WTC11 (cell line): ENCODE results near the gene LACTBL1. TPM values are rescaled to one million over a fixed set of nuclear protein-coding genes. Genes with fewer than 3 reads are reported as not detected.

Experiments used
- ATAC-seq: fragments of 200-7000 bp; cut with Tn5 transposase; 2 replicates; pipeline ENCODE4 v1.10.0; 2021; ENCODE audit warnings: mild to moderate bottlenecking, moderate library complexity
- CTCF ChIA-PET: fragments of 300-600 bp; sonication (Branson Sonifier 250); formaldehyde crosslinking; loops from one replicate; lab custom pipeline; 2021; ENCODE audit warnings: antibody characterized with exemption; lab: Charles Lee
- POLR2A ChIA-PET: fragments of 350-600 bp; sonication (Branson Sonifier 250); formaldehyde crosslinking; loops from one replicate; lab custom pipeline; 2021; ENCODE audit warnings: antibody characterized with exemption; lab: Charles Lee
- DNase-seq: peaks from one replicate; pipeline ENCODE4 v3.0.0; 2021; ENCODE audit warnings: low spot score
- H3K27ac Mint-ChIP-seq: 2 replicates; pipeline ENCODE4 v1.8.0; 2021; ENCODE audit warnings: mixed read lengths
- H3K27me3 Mint-ChIP-seq: 2 replicates; pipeline ENCODE4 v1.8.0; 2021; ENCODE audit warnings: low read depth, mild to moderate bottlenecking, moderate library complexity, mixed read lengths
- H3K36me3 Mint-ChIP-seq: 2 replicates; pipeline ENCODE4 v1.8.0; 2021; ENCODE audit warnings: mixed read lengths
- H3K4me1 Mint-ChIP-seq: 2 replicates; pipeline ENCODE4 v1.8.0; 2022; ENCODE audit warnings: mixed read lengths
- H3K4me3 Mint-ChIP-seq: 2 replicates; pipeline ENCODE4 v1.8.0; 2021; ENCODE audit warnings: mild to moderate bottlenecking, moderate library complexity, mixed read lengths
- H3K9me3 Mint-ChIP-seq: 2 replicates; pipeline ENCODE4 v1.8.0; 2021; ENCODE audit warnings: mixed read lengths
- CREB1 ChIP-seq: sonication (generic); formaldehyde crosslinking; IDR thresholded peaks from 2 replicates; pipeline ENCODE4 v1.8.0; 2023; ENCODE audit warnings: mild to moderate bottlenecking, missing genetic modification reagents
- CREM ChIP-seq: sonication (generic); formaldehyde crosslinking; IDR thresholded peaks from 2 replicates; pipeline ENCODE4 v1.8.1; 2022; ENCODE audit warnings: mild to moderate bottlenecking, missing genetic modification reagents, moderate library complexity
- GABPB1 ChIP-seq: sonication (generic); formaldehyde crosslinking; IDR thresholded peaks from 2 replicates; pipeline ENCODE4 v1.8.1; 2023; ENCODE audit warnings: mild to moderate bottlenecking, missing genetic modification reagents
- GTF2I ChIP-seq: fragments of 250-450 bp; sonication (Bioruptor Pico); conservative IDR thresholded peaks from 2 replicates; pipeline ENCODE4 v1.4.0; 2021; ENCODE audit warnings: mild to moderate bottlenecking
- KAT7 ChIP-seq: sonication (generic); formaldehyde crosslinking; IDR thresholded peaks from 2 replicates; pipeline ENCODE4 v1.8.1; 2023; ENCODE audit warnings: missing genetic modification reagents, mild to moderate bottlenecking, borderline replicate concordance
- MYBL2 ChIP-seq: sonication (generic); formaldehyde crosslinking; IDR thresholded peaks from 2 replicates; pipeline ENCODE4 v1.8.1; 2023; ENCODE audit warnings: mild to moderate bottlenecking, moderate library complexity, missing genetic modification reagents
- NR1H2 ChIP-seq: sonication (generic); formaldehyde crosslinking; IDR thresholded peaks from 2 replicates; pipeline ENCODE4 v1.9.0; 2021; ENCODE audit warnings: mild to moderate bottlenecking, moderate library complexity, missing genetic modification reagents
- OVOL2 ChIP-seq: fragments of 250-450 bp; sonication (Bioruptor Pico); IDR thresholded peaks from 2 replicates; pipeline ENCODE4 v1.9.0; 2021; ENCODE audit warnings: mild to moderate bottlenecking, borderline replicate concordance
- TCF7 ChIP-seq: sonication (generic); formaldehyde crosslinking; IDR thresholded peaks from 2 replicates; pipeline ENCODE4 v1.8.0; 2022; ENCODE audit warnings: mild to moderate bottlenecking, low read depth, missing genetic modification reagents, moderate library complexity
- total RNA-seq: library from RNA; stranded (reverse); gene quantifications from 3 replicates; pipeline ENCODE4 v1.2.3, GENCODE V29; 2021
- TF ChIP-seq, protein P1 (sequence below): sonication (generic); formaldehyde crosslinking; IDR thresholded peaks from 2 replicates; pipeline ENCODE4 v1.8.0; 2023; ENCODE audit warnings: missing genetic modification reagents
- TF ChIP-seq, protein P2 (sequence below): sonication (generic); formaldehyde crosslinking; IDR thresholded peaks from 2 replicates; pipeline ENCODE4 v1.8.0; 2023; ENCODE audit warnings: mild to moderate bottlenecking, missing genetic modification reagents
- TF ChIP-seq, protein P3 (sequence below): sonication (generic); formaldehyde crosslinking; IDR thresholded peaks from 2 replicates; pipeline ENCODE4 v1.8.0; 2022; ENCODE audit warnings: mild to moderate bottlenecking, missing genetic modification reagents
- TF ChIP-seq, protein P4 (sequence below): sonication (generic); formaldehyde crosslinking; IDR thresholded peaks from 2 replicates; pipeline ENCODE4 v1.8.1; 2023; ENCODE audit warnings: mild to moderate bottlenecking, missing genetic modification reagents
- TF ChIP-seq, protein P5 (sequence below): sonication (generic); formaldehyde crosslinking; IDR thresholded peaks from 2 replicates; pipeline ENCODE4 v1.8.1; 2022; ENCODE audit warnings: low read depth, missing genetic modification reagents, borderline replicate concordance
- TF ChIP-seq, protein P6 (sequence below): sonication (generic); formaldehyde crosslinking; IDR thresholded peaks from 2 replicates; pipeline ENCODE4 v1.8.0; 2022; ENCODE audit warnings: mild to moderate bottlenecking, missing genetic modification reagents
- TF ChIP-seq, protein P7 (sequence below): sonication (generic); formaldehyde crosslinking; conservative IDR thresholded peaks from 2 replicates; pipeline ENCODE4 v1.8.1; 2022; ENCODE audit warnings: mild to moderate bottlenecking, missing genetic modification reagents
- TF ChIP-seq, protein P8 (sequence below): sonication (generic); formaldehyde crosslinking; conservative IDR thresholded peaks from 2 replicates; pipeline ENCODE4 v1.8.1; 2023; ENCODE audit warnings: mild to moderate bottlenecking, low read depth, missing genetic modification reagents, moderate library complexity
- TF ChIP-seq, protein P9 (sequence below): sonication (generic); formaldehyde crosslinking; IDR thresholded peaks from 2 replicates; pipeline ENCODE4 v1.8.1; 2022; ENCODE audit warnings: mild to moderate bottlenecking, missing genetic modification reagents, moderate library complexity, borderline replicate concordance

The LACTBL1 gene
- total RNA-seq, 1 experiment from 2014 or later = not detected

DNA sequence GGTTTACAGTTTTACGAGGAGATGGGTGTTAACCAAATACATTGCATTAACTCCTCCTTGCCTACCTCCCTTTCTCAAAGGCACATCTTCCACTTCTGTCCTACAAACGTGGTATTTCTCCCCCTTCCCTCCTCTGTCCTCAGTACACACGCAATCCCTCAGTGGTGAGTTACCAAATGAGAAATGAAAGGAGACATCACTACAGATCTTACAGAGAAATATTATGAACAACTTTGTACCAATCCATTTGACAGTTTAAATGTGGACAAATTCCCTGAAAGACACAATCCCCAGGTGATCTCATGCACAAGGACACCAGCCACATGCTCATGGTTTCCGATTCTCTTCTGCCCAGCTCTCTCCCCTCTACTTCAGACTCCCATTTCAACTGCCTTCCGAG, 6.4 kb downstream of the LACTBL1 start:
- Mint-ChIP-seq H3K4me1 (peaks cover 2% of the 10 kb centered on the region), H3K9me3 (peaks cover 11% of the 10 kb centered on the region), H3K36me3 (no peaks in the 10 kb centered on the region), H3K27me3 (peaks cover 17% of the 10 kb centered on the region)
- POLR2A ChIA-PET = no interaction called here
- CTCF ChIA-PET = no interaction called here
- no peak for TF ChIP-seq GTF2I
- no peak for TF ChIP-seq KAT7 (CRISPR knock-in tag)
- TF ChIP-seq, protein P1, sequence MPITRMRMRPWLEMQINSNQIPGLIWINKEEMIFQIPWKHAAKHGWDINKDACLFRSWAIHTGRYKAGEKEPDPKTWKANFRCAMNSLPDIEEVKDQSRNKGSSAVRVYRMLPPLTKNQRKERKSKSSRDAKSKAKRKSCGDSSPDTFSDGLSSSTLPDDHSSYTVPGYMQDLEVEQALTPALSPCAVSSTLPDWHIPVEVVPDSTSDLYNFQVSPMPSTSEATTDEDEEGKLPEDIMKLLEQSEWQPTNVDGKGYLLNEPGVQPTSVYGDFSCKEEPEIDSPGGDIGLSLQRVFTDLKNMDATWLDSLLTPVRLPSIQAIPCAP (CRISPR knock-in tag) = no peak
- TF ChIP-seq GABPB1 (CRISPR knock-in tag) = no peak
- TF ChIP-seq CREB1 (CRISPR knock-in tag) = no peak
- TF ChIP-seq OVOL2 = no peak
- TF ChIP-seq, protein P2, sequence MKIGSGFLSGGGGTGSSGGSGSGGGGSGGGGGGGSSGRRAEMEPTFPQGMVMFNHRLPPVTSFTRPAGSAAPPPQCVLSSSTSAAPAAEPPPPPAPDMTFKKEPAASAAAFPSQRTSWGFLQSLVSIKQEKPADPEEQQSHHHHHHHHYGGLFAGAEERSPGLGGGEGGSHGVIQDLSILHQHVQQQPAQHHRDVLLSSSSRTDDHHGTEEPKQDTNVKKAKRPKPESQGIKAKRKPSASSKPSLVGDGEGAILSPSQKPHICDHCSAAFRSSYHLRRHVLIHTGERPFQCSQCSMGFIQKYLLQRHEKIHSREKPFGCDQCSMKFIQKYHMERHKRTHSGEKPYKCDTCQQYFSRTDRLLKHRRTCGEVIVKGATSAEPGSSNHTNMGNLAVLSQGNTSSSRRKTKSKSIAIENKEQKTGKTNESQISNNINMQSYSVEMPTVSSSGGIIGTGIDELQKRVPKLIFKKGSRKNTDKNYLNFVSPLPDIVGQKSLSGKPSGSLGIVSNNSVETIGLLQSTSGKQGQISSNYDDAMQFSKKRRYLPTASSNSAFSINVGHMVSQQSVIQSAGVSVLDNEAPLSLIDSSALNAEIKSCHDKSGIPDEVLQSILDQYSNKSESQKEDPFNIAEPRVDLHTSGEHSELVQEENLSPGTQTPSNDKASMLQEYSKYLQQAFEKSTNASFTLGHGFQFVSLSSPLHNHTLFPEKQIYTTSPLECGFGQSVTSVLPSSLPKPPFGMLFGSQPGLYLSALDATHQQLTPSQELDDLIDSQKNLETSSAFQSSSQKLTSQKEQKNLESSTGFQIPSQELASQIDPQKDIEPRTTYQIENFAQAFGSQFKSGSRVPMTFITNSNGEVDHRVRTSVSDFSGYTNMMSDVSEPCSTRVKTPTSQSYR (CRISPR knock-in tag) = no peak
- TF ChIP-seq, protein P3, sequence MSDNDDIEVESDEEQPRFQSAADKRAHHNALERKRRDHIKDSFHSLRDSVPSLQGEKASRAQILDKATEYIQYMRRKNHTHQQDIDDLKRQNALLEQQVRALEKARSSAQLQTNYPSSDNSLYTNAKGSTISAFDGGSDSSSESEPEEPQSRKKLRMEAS (CRISPR knock-in tag) = no peak
- TF ChIP-seq, protein P4, sequence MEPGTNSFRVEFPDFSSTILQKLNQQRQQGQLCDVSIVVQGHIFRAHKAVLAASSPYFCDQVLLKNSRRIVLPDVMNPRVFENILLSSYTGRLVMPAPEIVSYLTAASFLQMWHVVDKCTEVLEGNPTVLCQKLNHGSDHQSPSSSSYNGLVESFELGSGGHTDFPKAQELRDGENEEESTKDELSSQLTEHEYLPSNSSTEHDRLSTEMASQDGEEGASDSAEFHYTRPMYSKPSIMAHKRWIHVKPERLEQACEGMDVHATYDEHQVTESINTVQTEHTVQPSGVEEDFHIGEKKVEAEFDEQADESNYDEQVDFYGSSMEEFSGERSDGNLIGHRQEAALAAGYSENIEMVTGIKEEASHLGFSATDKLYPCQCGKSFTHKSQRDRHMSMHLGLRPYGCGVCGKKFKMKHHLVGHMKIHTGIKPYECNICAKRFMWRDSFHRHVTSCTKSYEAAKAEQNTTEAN (CRISPR knock-in tag) = no peak
- no peak for TF ChIP-seq MYBL2
- TF ChIP-seq, protein P5, sequence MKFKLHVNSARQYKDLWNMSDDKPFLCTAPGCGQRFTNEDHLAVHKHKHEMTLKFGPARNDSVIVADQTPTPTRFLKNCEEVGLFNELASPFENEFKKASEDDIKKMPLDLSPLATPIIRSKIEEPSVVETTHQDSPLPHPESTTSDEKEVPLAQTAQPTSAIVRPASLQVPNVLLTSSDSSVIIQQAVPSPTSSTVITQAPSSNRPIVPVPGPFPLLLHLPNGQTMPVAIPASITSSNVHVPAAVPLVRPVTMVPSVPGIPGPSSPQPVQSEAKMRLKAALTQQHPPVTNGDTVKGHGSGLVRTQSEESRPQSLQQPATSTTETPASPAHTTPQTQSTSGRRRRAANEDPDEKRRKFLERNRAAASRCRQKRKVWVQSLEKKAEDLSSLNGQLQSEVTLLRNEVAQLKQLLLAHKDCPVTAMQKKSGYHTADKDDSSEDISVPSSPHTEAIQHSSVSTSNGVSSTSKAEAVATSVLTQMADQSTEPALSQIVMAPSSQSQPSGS = no peak
- TF ChIP-seq, protein P6, sequence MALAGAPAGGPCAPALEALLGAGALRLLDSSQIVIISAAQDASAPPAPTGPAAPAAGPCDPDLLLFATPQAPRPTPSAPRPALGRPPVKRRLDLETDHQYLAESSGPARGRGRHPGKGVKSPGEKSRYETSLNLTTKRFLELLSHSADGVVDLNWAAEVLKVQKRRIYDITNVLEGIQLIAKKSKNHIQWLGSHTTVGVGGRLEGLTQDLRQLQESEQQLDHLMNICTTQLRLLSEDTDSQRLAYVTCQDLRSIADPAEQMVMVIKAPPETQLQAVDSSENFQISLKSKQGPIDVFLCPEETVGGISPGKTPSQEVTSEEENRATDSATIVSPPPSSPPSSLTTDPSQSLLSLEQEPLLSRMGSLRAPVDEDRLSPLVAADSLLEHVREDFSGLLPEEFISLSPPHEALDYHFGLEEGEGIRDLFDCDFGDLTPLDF (CRISPR knock-in tag) = no peak
- no peak for TF ChIP-seq TCF7 (CRISPR knock-in tag)
- TF ChIP-seq, protein P7, sequence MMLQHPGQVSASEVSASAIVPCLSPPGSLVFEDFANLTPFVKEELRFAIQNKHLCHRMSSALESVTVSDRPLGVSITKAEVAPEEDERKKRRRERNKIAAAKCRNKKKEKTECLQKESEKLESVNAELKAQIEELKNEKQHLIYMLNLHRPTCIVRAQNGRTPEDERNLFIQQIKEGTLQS (CRISPR knock-in tag) = no peak
- no peak for TF ChIP-seq NR1H2
- TF ChIP-seq, protein P8, sequence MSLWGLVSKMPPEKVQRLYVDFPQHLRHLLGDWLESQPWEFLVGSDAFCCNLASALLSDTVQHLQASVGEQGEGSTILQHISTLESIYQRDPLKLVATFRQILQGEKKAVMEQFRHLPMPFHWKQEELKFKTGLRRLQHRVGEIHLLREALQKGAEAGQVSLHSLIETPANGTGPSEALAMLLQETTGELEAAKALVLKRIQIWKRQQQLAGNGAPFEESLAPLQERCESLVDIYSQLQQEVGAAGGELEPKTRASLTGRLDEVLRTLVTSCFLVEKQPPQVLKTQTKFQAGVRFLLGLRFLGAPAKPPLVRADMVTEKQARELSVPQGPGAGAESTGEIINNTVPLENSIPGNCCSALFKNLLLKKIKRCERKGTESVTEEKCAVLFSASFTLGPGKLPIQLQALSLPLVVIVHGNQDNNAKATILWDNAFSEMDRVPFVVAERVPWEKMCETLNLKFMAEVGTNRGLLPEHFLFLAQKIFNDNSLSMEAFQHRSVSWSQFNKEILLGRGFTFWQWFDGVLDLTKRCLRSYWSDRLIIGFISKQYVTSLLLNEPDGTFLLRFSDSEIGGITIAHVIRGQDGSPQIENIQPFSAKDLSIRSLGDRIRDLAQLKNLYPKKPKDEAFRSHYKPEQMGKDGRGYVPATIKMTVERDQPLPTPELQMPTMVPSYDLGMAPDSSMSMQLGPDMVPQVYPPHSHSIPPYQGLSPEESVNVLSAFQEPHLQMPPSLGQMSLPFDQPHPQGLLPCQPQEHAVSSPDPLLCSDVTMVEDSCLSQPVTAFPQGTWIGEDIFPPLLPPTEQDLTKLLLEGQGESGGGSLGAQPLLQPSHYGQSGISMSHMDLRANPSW (CRISPR knock-in tag) = no peak
- TF ChIP-seq, protein P9, sequence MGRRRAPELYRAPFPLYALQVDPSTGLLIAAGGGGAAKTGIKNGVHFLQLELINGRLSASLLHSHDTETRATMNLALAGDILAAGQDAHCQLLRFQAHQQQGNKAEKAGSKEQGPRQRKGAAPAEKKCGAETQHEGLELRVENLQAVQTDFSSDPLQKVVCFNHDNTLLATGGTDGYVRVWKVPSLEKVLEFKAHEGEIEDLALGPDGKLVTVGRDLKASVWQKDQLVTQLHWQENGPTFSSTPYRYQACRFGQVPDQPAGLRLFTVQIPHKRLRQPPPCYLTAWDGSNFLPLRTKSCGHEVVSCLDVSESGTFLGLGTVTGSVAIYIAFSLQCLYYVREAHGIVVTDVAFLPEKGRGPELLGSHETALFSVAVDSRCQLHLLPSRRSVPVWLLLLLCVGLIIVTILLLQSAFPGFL (CRISPR knock-in tag) = no peak
- TF ChIP-seq CREM (CRISPR knock-in tag) = no peak
- TF ChIP-seq, all 79 proteins: peak for 0
- ATAC-seq (no peak), DNase-seq (no peak)
- Mint-ChIP-seq H3K4me3 (no peak overlapping the region), H3K27ac (no peak overlapping the region)
